ENCODE measurements around the gene DLK1. TPM values are rescaled to one million over a fixed set of nuclear protein-coding genes. Genes with fewer than 3 reads are reported as not detected.

Gene DLK1
- total and polyA plus RNA-seq, 12 donors, result 1.3 to 35.0 (median 7.3) TPM

DNA sequence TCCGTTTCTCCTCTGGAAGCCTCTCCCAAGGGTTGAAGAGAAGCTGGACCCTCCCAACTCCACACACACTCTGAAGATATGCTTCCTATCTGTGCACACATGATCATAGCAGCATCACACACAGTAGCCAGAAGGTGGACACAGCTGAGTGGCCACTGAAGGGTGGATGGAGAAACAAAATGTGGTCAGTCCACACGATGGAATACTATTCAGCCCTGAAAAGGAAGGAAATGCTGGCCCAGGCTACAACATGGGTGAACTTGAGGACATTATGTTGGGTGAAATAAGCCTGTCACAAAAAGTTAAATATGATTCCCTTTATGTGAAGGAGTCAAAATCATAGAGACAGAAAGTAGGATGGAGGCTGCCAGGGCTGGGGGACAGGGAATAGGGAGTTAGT lies 43.9 kb upstream of the DLK1 start:
- 72% methylated on average over 2 of the region's 2 CpGs for WGBS, 2 donors
- no peak overlapping the region for H3K4me3 ChIP-seq
- peaks cover 8 to 42% (median 33%) of the 10 kb centered on the region in 9 donors for H3K4me1 ChIP-seq
- H3K27ac ChIP-seq, result no peak overlapping the region
- DNase-seq (no peak), ATAC-seq (no peak)
- H3K27me3 ChIP-seq, result peaks cover 0 to 14% (median 0%) of the 10 kb centered on the region in 7 donors
- no peaks in the 10 kb centered on the region for H3K36me3 ChIP-seq
- TF ChIP-seq, protein P1, sequence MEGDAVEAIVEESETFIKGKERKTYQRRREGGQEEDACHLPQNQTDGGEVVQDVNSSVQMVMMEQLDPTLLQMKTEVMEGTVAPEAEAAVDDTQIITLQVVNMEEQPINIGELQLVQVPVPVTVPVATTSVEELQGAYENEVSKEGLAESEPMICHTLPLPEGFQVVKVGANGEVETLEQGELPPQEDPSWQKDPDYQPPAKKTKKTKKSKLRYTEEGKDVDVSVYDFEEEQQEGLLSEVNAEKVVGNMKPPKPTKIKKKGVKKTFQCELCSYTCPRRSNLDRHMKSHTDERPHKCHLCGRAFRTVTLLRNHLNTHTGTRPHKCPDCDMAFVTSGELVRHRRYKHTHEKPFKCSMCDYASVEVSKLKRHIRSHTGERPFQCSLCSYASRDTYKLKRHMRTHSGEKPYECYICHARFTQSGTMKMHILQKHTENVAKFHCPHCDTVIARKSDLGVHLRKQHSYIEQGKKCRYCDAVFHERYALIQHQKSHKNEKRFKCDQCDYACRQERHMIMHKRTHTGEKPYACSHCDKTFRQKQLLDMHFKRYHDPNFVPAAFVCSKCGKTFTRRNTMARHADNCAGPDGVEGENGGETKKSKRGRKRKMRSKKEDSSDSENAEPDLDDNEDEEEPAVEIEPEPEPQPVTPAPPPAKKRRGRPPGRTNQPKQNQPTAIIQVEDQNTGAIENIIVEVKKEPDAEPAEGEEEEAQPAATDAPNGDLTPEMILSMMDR (IDR thresholded peaks at IDR 0.05), result no peak
- intact Hi-C loops (cut with DNase I), result no loop called here
- H3K9me3 ChIP-seq, result no peaks in the 10 kb centered on the region

DNA sequence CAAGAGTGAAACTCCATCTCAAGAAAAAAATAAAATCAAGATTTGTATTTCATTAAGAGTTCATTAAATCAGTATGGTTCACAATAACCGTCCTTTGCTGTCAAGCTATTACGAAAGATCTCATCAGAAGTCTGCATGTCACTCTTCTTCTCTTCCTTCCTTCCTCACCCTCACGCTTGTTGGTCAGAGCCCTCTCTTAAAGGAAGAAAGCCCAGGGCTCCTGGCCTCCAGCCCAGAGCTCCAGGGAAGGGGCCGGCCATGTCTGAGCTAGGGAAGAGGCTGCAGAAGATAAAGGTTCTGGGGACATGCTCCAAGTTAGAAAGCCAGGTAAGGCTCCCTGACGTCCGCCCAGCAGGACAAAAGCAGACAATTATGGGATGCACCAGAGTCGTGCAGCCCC lies 43.1 kb upstream of the DLK1 start:
- Histone ChIP-seq H3K36me3 (no peaks in the 10 kb centered on the region), H3K4me1 (peaks cover 4 to 33% (median 24%) of the 10 kb centered on the region in 9 donors), H3K27ac (no peak overlapping the region), H3K27me3 (peaks cover 0 to 20% (median 6%) of the 10 kb centered on the region in 7 donors), H3K4me3 (no peak overlapping the region), H3K9me3 (no peaks in the 10 kb centered on the region)
- intact Hi-C loops (cut with DNase I), result no loop called here
- ATAC-seq (no peak), DNase-seq (no peak)
- TF ChIP-seq, protein P1 (IDR thresholded peaks at IDR 0.05), result no peak
- WGBS, 2 donors, result 33 to 35% methylated on average over 7 of the region's 7 CpGs

DNA sequence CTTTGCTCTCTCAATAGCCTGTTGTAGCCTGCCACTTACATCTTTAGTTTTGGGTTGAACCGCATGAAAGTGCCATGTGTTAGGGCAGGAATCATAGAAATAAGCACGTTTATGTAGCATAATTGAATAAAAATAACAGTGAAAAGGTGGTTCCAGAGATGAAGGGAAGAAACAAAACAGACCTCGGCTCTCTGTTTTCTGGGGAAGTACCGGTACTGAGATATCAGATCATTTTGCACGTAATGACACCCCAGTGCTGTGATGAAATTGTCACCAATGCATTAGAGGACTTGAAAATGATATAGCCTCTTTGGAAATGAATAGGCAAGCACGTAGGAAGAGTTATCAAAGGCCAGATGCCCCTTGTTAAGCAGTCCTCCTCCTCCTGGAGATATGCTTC lies 42.5 kb upstream of the DLK1 start:
- no peak overlapping the region for H3K27ac ChIP-seq
- ATAC-seq (no peak), DNase-seq (no peak)
- intact Hi-C loops (cut with DNase I), result no loop called here
- no peaks in the 10 kb centered on the region for H3K36me3 ChIP-seq
- peaks cover 3 to 28% (median 19%) of the 10 kb centered on the region in 9 donors for H3K4me1 ChIP-seq
- H3K4me3 ChIP-seq, result no peak overlapping the region
- peaks cover 0 to 26% (median 11%) of the 10 kb centered on the region in 7 donors for H3K27me3 ChIP-seq
- TF ChIP-seq, protein P1 (IDR thresholded peaks at IDR 0.05), result no peak
- 61 to 66% methylated on average over 6 of the region's 6 CpGs for WGBS, 2 donors
- no peaks in the 10 kb centered on the region for H3K9me3 ChIP-seq

DNA sequence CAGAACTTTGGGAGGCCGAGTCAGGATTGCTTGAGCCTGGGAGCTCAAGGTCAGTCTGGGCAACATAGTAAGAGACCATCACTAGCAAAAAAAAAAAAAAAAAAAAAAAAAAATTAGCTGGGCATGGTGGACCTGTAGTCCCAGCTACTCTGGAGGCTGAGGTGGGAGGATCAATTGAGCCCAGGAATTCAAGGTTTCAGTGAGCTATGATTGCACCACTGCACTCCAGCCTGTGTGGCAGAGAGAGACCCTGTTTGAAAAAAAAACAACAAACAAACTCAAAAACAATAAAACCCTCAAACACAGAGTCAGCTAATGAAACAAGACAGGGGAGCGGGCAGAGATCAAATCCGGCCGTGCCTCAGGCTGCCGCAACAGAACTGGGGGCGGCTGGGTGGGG lies 41.7 kb upstream of the DLK1 start:
- ATAC-seq (no peak), DNase-seq (no peak)
- no peaks in the 10 kb centered on the region for H3K9me3 ChIP-seq
- no peaks in the 10 kb centered on the region for H3K36me3 ChIP-seq
- H3K4me1 ChIP-seq, result peaks cover 3 to 21% (median 11%) of the 10 kb centered on the region in 9 donors
- TF ChIP-seq, protein P1 (IDR thresholded peaks at IDR 0.05), result no peak
- H3K27me3 ChIP-seq, result peaks cover 0 to 28% (median 11%) of the 10 kb centered on the region in 7 donors
- no peak overlapping the region for H3K27ac ChIP-seq
- H3K4me3 ChIP-seq, result no peak overlapping the region
- WGBS, 2 donors, result 84 to 90% methylated on average over 6 of the region's 6 CpGs
- intact Hi-C loops (cut with DNase I), result no loop called here
